ENCODE data around the gene ENOSF1.

GRCh38 chr18:706405-706804 lies 6.0 kb downstream of the ENOSF1 start:
- TF ChIP-seq POLR2A (IDR thresholded peaks at IDR 0.05; ENCODE audit: low read depth, low read length) (no peak), POLR2AphosphoS5 (IDR thresholded peaks at IDR 0.05; ENCODE audit: low read depth, low read length) (no peak), TAF1 (IDR thresholded peaks at IDR 0.05; ENCODE audit: borderline replicate concordance, low read depth, low read length) (no peak)

Data from GM12892 (cell line).